COLO829 (cell line): Measurements from ENCODE around the gene RAVER2.

ENCODE experiments used
- DNase-seq: peaks from one replicate; pipeline ENCODE4 v3.0.0; 2012; ENCODE audit warnings: low spot score

RAVER2 gene

DNA sequence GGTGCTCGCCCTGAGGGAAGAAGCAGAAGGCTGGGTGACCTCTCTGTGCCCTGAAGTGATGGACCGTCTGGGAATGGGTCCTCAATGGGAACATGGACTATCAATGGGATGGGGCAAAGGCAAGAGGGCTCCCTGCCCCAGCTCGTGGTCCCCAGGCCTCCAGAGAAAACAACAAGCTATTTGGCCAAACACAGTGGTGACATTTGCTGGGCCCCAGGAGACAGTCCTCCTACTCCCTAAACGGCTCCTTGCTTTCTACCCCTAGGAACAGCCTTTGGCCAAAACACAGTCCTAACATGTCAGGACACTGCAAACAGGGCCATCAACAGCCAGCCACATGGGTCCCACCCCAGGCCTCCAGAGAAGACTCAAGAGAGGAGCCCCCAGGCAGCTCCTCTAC lies 102.8 kb downstream of the RAVER2 start:
- DNase-seq = no peak

- DNase-seq = no peak
These were observed 103.3 kb downstream of the RAVER2 start for GRCh38 chr1:64848136-64848535.

DNA sequence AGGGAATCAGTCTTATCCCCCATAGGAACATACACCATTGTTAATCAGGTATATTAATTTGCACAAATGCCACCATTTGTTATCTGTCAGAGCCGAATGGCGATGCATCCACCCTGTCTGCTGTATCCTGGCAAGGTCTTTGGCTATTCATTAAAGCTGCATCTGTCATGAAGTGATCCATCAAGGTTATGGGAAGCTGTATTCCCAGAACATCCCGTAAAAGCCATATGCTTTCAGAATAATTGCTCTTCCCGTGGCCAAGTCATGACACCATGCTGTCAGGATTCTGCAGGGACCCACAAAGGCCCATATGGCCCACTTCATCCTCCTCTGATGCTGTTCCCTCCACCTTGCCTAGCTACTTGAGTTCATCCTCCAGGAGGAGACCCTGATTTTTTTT lies 103.9 kb downstream of the RAVER2 start:
- no peak for DNase-seq

DNA sequence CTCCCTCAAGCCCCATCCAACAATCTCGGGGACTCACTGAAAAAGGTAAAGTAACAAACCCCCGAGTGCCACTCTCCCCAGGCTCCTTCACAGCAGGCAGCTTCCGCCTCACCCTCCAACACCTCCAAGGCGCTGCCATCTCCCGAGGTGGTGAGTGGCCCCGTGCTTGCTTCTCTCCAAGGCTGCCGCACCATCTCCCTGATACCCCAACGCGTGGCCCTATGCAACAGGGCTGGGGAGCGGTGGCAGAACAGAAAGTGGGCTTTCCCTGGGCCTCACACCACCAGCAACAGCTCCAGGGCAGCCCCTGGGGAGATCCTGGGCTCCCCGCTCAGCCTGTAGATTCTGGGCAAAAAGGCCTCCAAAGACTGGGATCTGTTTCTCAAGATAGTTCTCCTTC lies 105.1 kb downstream of the RAVER2 start:
- no peak for DNase-seq

GRCh38 chr1:64850846-64851245 lies 106.0 kb downstream of the RAVER2 start:
- DNase-seq = no peak

- DNase-seq = no peak
These were observed 106.8 kb downstream of the RAVER2 start for GRCh38 chr1:64851664-64852063.

DNA sequence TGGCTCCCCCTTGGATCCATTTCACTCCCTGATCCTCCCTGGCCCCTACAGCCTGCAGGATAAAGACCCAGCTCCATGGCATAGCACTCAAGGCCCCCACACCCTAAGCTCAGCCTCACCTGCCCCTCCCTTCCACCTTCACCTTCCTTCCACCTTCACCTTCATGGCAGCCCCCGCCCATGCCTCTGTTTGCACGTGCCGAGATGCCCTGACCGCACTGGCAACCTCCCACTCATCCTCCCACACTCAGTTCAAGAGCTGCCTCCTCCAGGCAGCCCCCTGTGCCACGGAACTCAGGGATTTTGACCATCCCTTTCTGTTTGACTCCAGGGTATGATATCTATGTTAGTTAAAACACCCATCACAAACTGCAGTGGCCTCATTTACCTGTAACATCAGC lies 109.8 kb downstream of the RAVER2 start:
- no peak for DNase-seq

DNA sequence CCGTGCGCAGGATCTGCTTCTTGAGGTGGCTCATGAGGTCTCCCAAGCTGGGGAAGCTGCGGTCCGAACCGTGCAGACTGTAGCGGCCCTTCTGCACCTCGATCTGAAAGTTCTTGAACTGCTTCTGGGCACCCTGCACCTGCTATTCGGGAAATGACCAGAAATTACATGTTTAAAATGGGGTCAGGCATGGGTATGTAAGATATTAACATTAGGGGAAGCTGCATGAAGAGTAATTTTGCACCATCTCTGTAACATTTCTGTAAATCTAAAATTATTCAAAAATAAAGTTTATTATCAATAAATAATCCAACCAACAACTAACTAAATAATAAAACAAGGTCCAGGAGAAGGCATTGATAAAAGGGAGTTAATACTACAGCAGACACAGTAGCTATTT lies 110.7 kb downstream of the RAVER2 start:
- no peak for DNase-seq

GRCh38 chr1:64856553-64856952 lies 111.7 kb downstream of the RAVER2 start:
- DNase-seq = no peak

DNA sequence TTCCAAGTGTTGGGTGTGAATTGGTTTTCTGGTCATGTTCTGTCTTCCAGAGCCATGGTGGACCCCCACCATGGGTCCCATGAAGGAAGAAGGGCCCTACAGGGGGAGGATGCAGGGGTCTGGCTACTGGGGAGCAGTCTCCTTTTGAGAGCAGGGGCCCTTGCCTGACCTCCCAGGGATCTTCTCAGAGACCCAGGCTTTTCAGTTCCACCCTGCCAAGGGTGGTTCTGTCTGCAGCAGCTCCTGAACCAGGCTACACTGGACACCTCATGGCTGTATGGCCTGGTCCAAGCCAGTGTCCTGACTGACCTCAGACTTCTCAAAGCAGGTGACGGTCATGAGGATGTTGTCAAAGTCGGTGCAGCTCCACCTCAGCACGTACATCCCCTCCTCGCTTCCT lies 112.5 kb downstream of the RAVER2 start:
- no peak for DNase-seq

GRCh38 chr1:64861611-64862010 lies 116.7 kb downstream of the RAVER2 start:
- DNase-seq = no peak

DNA sequence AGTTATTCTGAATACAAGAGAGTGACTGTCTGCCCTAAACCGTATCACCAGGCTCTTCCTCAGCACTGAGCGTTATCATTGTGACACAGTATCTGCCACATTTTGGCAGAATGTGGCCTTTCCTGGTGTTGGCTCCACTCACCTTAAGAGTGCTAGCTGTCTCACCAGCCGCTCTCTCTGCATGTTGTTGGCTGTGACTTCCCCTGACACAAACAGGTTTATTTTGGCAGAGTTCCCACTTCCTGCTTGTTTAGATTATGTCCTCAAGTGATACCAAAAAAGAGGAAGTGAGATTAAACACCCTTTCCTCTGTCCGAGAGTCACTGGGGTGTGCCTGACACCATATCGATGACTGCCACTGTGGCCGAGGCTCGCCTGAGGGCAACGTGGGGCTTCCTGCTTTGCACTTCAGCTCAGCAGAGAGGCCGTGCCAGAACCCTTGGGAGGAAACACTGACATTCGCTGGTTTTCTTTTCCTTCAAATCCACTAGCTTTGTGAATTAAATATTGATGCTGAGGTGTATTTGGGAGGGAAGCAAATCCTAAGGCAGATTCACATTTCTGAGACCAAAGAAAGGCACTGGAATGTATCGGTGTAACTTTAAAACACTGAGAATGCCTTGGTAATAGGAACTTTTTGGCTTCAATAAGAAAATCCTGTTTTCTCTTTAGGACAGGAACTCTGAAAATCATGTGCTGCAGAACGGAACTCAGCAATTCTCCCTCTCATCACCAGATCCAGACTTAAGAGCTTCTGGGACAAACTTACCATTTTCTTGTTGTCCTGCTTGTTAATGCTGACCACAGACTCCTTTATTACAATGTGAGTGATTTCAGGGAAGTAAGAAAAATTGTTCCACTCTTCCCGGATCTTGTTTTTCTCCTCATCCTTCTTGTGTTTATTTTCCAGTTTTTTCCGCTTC lies 119.4 kb downstream of the RAVER2 start:
- no peak for DNase-seq

- no peak for DNase-seq
These were observed 120.4 kb downstream of the RAVER2 start for GRCh38 chr1:64865105-64865757.

DNA sequence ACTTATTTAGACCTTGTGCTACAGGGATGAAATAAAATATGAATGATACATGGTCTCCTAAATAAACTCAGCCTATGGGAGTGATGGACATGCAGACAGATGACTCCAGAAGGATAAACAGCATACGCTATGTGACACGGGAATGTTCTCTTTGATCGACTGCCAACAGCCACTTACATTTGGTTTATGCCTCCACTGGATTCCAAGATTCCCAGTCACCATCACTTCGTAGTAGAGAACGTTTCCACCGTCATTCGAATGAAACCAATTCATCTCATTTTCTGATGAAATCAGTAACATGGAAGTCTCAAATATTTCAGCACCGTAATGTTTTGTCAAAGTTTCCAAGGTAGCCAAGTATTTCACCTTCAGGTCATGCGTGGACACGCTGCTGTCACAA lies 121.8 kb downstream of the RAVER2 start:
- DNase-seq = no peak

GRCh38 chr1:64867266-64867665 lies 122.4 kb downstream of the RAVER2 start:
- no peak for DNase-seq

- DNase-seq = no peak
These were observed 126.4 kb downstream of the RAVER2 start for GRCh38 chr1:64871256-64871655.

GRCh38 chr1:64872067-64872466 lies 127.2 kb downstream of the RAVER2 start:
- DNase-seq = no peak

DNA sequence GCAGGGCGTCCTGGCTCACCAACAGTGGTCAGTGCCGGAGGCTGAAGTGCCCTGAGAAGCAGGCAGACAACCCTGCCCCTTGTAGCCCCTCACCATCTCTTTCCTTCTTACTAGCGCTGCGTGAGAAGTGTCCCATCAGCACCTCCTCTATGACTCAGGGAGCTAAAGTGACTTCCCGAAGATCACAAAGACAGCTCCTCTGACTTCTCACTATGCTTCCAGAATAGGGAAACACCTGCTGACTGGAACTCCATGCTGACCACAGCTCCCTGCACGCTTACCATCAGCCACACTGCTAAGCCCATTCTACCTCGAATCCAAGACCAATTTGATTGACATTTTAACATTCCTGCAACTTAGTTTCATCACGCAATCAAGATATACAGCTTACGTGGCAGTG lies 128.7 kb downstream of the RAVER2 start:
- DNase-seq = no peak

GRCh38 chr1:64874666-64875065 lies 129.8 kb downstream of the RAVER2 start:
- DNase-seq = no peak

- no peak for DNase-seq
These were observed 130.2 kb downstream of the RAVER2 start for GRCh38 chr1:64875101-64875500.

DNA sequence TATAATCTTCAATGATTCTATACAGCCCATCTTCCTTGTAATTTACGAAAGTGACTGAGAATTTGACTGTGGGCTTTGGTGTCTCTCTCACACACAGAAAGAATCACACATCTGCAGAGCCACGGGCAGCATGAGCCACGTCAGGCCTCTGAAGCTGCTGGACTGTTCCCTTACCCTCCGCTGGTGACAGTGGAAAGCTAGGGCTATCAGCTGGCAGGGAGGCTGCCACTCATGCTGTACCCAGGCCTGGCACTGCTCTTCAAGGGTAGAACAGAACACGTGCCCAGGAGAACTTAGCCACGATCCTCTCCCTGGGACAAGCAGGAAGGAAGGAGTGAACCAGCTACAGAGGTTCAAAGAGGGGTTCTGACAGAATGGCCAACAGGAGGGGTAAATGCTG lies 130.7 kb downstream of the RAVER2 start:
- DNase-seq = no peak

DNA sequence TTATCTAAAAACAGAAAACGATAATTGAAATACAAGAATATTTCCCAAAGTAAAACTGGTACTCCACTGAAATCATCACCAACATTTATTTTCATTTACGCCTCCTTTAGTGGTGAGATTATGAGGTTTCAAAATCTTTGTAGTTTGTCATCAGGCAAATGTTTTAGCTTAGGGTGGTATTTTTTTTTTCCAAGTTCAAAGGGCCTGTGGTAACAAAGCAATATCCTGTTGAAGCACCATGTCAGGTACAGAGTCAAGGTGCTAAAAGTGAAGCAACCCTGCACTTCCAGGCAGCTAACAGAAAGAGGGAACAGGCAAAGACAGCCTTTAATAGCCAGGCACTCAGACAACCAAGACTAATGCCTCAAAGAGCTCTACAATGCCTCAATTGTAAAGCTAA lies 132.3 kb downstream of the RAVER2 start:
- no peak for DNase-seq

DNA sequence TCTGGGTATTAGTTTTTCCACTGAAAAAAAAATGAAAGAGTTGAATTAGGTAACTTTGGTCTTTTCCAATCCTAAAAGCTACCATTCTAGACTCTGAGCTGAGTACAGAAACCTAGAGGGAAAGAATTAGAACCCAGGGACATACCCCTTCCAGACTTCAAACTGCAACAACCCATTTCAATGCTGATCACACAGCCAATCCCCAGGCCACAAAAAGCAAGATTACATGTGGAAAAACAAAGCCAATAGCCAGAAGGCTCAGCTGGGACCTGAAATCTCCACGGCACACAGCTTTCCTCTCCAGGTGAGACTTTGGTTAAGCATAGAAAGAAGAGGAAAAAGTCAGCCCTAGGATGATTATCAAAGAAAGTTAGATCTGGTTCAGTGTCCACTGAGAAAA lies 132.7 kb downstream of the RAVER2 start:
- DNase-seq = no peak

GRCh38 chr1:64878090-64878489 lies 133.2 kb downstream of the RAVER2 start:
- no peak for DNase-seq
